IMR-90 (cell line): ENCODE results near the gene CDCP1.

Experiments used
- CTCF ChIP-seq: conservative IDR thresholded peaks from 2 replicates; pipeline ENCODE4 v1.5.1; 2012; ENCODE audit warnings: mild to moderate bottlenecking, low read depth, low read length, improper control_type of control experiment
- USF2 ChIP-seq: fragments of 150-350 bp; IDR thresholded peaks from 2 replicates; pipeline ENCODE4 v1.6.1; 2017; ENCODE audit warnings: mild to moderate bottlenecking, antibody characterized with exemption, low read length, low read depth

GRCh38 chr3:45194791-45195190 lies 48.6 kb upstream of the CDCP1 start:
- TF ChIP-seq CTCF (no peak), USF2 (no peak)
